ENCODE results near the gene KRTAP4-9.

GRCh38 chr17:41131979-41132378, 26.8 kb downstream of the KRTAP4-9 start:
- TF ChIP-seq HDGF (IDR thresholded peaks at IDR 0.05) (no peak), ZNF184 (CRISPR knock-in tag; IDR thresholded peaks at IDR 0.05) (no peak), TGIF2 (CRISPR knock-in tag; IDR thresholded peaks at IDR 0.05) (no peak), SREBF1 (IDR thresholded peaks at IDR 0.05; ENCODE audit: borderline replicate concordance, low read depth, low read length) (no peak), BDP1 (IDR thresholded peaks at IDR 0.05; ENCODE audit: insufficient read depth, insufficient read length) (no peak), SMARCE1 (IDR thresholded peaks at IDR 0.05) (no peak)
